H9 (cell line): ENCODE data around the gene TNFAIP8L3. TPM values are rescaled to one million over a fixed set of nuclear protein-coding genes. Genes with fewer than 3 reads are reported as not detected.

ENCODE experiments used
- DNase-seq: peaks from one replicate; pipeline ENCODE4 v3.0.0-alpha.2; 2017
- H2AFZ ChIP-seq: one replicate; pipeline ENCODE4 v1.6.1; 2013; ENCODE audit warnings: mild to moderate bottlenecking, low read length, control low read depth, moderate library complexity
- H2AK5ac ChIP-seq: 2 replicates; pipeline ENCODE4 v1.6.1; 2013; ENCODE audit warnings: low read length, control low read depth, mixed read lengths; ENCODE audit not compliant: insufficient read length
- H2BK120ac ChIP-seq: one replicate; pipeline ENCODE4 v1.6.1; 2013; ENCODE audit warnings: low read depth, mild to moderate bottlenecking, low read length, control low read depth, inconsistent platforms; ENCODE audit not compliant: poor library complexity, severe bottlenecking
- H2BK12ac ChIP-seq: 2 replicates; pipeline ENCODE4 v1.6.1; 2013; ENCODE audit warnings: low read length, control low read depth, mixed read lengths, low read depth; ENCODE audit not compliant: insufficient read length
- H2BK15ac ChIP-seq: 2 replicates; pipeline ENCODE4 v1.6.1; 2013; ENCODE audit warnings: low read depth, low read length, control low read depth
- H2BK20ac ChIP-seq: one replicate; pipeline ENCODE4 v1.6.1; 2013; ENCODE audit warnings: low read depth, mild to moderate bottlenecking, low read length, control low read depth, inconsistent platforms; ENCODE audit not compliant: poor library complexity, severe bottlenecking
- H2BK5ac ChIP-seq: 2 replicates; pipeline ENCODE4 v1.6.1; 2013; ENCODE audit warnings: low read length, control low read depth, mixed read lengths; ENCODE audit not compliant: insufficient read length
- H3K14ac ChIP-seq: 2 replicates; pipeline ENCODE4 v1.6.1; 2013; ENCODE audit warnings: low read length, control low read depth; ENCODE audit not compliant: insufficient read depth
- H3K18ac ChIP-seq: 2 replicates; pipeline ENCODE4 v1.6.1; 2013; ENCODE audit warnings: low read depth, mild to moderate bottlenecking, mixed read lengths, low read length, control low read depth; ENCODE audit not compliant: insufficient read length
- H3K23ac ChIP-seq: 2 replicates; pipeline ENCODE4 v1.6.1; 2013; ENCODE audit warnings: low read length, control low read depth, mixed read lengths, low read depth; ENCODE audit not compliant: insufficient read length
- H3K23me2 ChIP-seq: 2 replicates; pipeline ENCODE4 v1.6.1; 2013; ENCODE audit warnings: low read depth, mild to moderate bottlenecking, mixed read lengths, low read length, control low read depth; ENCODE audit not compliant: insufficient read length, poor library complexity, severe bottlenecking
- H3K27ac ChIP-seq: 2 replicates; pipeline ENCODE4 v1.5.1; 2013; ENCODE audit warnings: low read length, control low read depth, mixed read lengths, low read depth; ENCODE audit not compliant: insufficient read length
- H3K27me3 ChIP-seq: 2 replicates; pipeline ENCODE4 v1.6.1; 2013; ENCODE audit warnings: low read length, control low read depth, inconsistent platforms; ENCODE audit not compliant: insufficient read depth
- H3K4ac ChIP-seq: 2 replicates; pipeline ENCODE4 v1.6.1; 2013; ENCODE audit warnings: low read depth, mild to moderate bottlenecking, control low read depth, inconsistent platforms, low read length, moderate library complexity
- H3K4me1 ChIP-seq: 2 replicates; pipeline ENCODE4 v1.6.1; 2013; ENCODE audit warnings: low read length, control low read depth, inconsistent platforms; ENCODE audit not compliant: insufficient read depth
- H3K4me2 ChIP-seq: 2 replicates; pipeline ENCODE4 v1.6.1; 2013; ENCODE audit warnings: low read length, control low read depth, mixed read lengths; ENCODE audit not compliant: insufficient read length, insufficient read depth
- H3K56ac ChIP-seq: 2 replicates; pipeline ENCODE4 v1.6.1; 2013; ENCODE audit warnings: low read depth, mild to moderate bottlenecking, mixed read lengths, low read length, control low read depth; ENCODE audit not compliant: insufficient read length
- H3K79me1 ChIP-seq: 2 replicates; pipeline ENCODE4 v1.6.1; 2013; ENCODE audit warnings: low read depth, mild to moderate bottlenecking, moderate library complexity, low read length, control low read depth, inconsistent platforms; ENCODE audit not compliant: insufficient read depth, poor library complexity, severe bottlenecking
- H3K79me2 ChIP-seq: 2 replicates; pipeline ENCODE4 v1.6.1; 2013; ENCODE audit warnings: low read length, control low read depth, inconsistent platforms; ENCODE audit not compliant: insufficient read depth
- H3K9ac ChIP-seq: 2 replicates; pipeline ENCODE4 v1.6.1; 2013; ENCODE audit warnings: low read length, control low read depth, mixed read lengths; ENCODE audit not compliant: insufficient read length; ENCODE audit errors: extremely low read depth
- H3K9me3 ChIP-seq: one replicate; pipeline ENCODE4 v1.6.1; 2013; ENCODE audit warnings: low read depth, low read length, inconsistent platforms; ENCODE audit not compliant: control insufficient read depth
- H3T11ph ChIP-seq: one replicate; pipeline ENCODE4 v1.6.1; 2013; ENCODE audit warnings: mild to moderate bottlenecking, low read length, control low read depth, inconsistent platforms
- H4K20me1 ChIP-seq: one replicate; pipeline ENCODE4 v1.6.1; 2013; ENCODE audit not compliant: control insufficient read depth, insufficient read length, insufficient read depth
- H4K5ac ChIP-seq: 2 replicates; pipeline ENCODE4 v1.6.1; 2013; ENCODE audit warnings: low read depth, mild to moderate bottlenecking, mixed read lengths, low read length, control low read depth; ENCODE audit not compliant: insufficient read length
- H4K8ac ChIP-seq: replicated peaks from 2 replicates; pipeline ENCODE4 v1.6.1; 2013; ENCODE audit warnings: low read length, control low read depth, mixed read lengths, low read depth; ENCODE audit not compliant: insufficient read length
- H4K91ac ChIP-seq: 2 replicates; pipeline ENCODE4 v1.6.1; 2013; ENCODE audit warnings: low read depth, mild to moderate bottlenecking, moderate library complexity, mixed read lengths, low read length, control low read depth; ENCODE audit not compliant: insufficient read length
- H3K27ac Mint-ChIP-seq, 3 experiments: 2 replicates in 2 of 3; 3 replicates in 1 of 3; pipeline ENCODE4 v1.8.0; 2020 to 2021; ENCODE audit warnings: mixed read lengths in 3 of 3, mild to moderate bottlenecking in 1 of 3, moderate library complexity in 1 of 3
- H3K27me3 Mint-ChIP-seq: 2 replicates; pipeline ENCODE4 v1.8.0; 2021; ENCODE audit warnings: low read depth, mild to moderate bottlenecking, moderate library complexity, mixed read lengths
- H3K36me3 Mint-ChIP-seq, 3 experiments: 2 replicates in 2 of 3; 3 replicates in 1 of 3; pipeline ENCODE4 v1.8.0; 2020 to 2021; ENCODE audit warnings: low read depth in 3 of 3, mixed read lengths in 3 of 3; ENCODE audit not compliant: insufficient read depth in 1 of 3
- H3K4me1 Mint-ChIP-seq, 2 experiments: 2 replicates each; pipeline ENCODE4 v1.8.0; 2020; ENCODE audit warnings: mixed read lengths in 2 of 2
- H3K4me3 Mint-ChIP-seq, 2 experiments: 2 replicates in 1 of 2; 3 replicates in 1 of 2; pipeline ENCODE4 v1.8.0; 2020 to 2021; ENCODE audit warnings: mild to moderate bottlenecking in 2 of 2, mixed read lengths in 2 of 2, moderate library complexity in 1 of 2
- H3K9me3 Mint-ChIP-seq, 2 experiments: 2 replicates in 1 of 2; 3 replicates in 1 of 2; pipeline ENCODE4 v1.8.0; 2020; ENCODE audit warnings: mild to moderate bottlenecking in 2 of 2, mixed read lengths in 2 of 2, moderate library complexity in 1 of 2
- WGBS: extraction: QIAGEN DNeasy Blood & Tissue Kit; methylation state at CpG from one replicate; pipeline ENCODE4 v1.1.7; 2013; ENCODE audit warnings: missing lambda C conversion rate, low lambda C conversion rate, mixed read lengths; ENCODE audit not compliant: insufficient read length; ENCODE audit errors: extremely low coverage; 5-methylcytosine and 5-hydroxymethylcytosine counted together
- total RNA-seq: library from RNA; stranded (reverse); gene quantifications from 2 replicates; pipeline ENCODE4 v1.2.1, GENCODE V29; 2021
- TF ChIP-seq, protein P1 (sequence below): fragments of 200-600 bp; sonication (generic); conservative IDR thresholded peaks from 3 replicates; pipeline ENCODE4 v1.8.0; 2021; ENCODE audit warnings: antibody characterized with exemption, mild to moderate bottlenecking

The TNFAIP8L3 gene
- total RNA-seq, 1 experiment from 2014 or later, result 0.22 TPM

- H4K91ac ChIP-seq, result no peak overlapping the region
- H3K4me1 ChIP-seq, result no peaks in the 10 kb centered on the region
- H3K27me3 Mint-ChIP-seq, result peaks cover 3% of the 10 kb centered on the region; the same call in 1 of the 2 replicates
- H2AK5ac ChIP-seq, result no peak overlapping the region
- no peak for DNase-seq
- TF ChIP-seq, protein P1, sequence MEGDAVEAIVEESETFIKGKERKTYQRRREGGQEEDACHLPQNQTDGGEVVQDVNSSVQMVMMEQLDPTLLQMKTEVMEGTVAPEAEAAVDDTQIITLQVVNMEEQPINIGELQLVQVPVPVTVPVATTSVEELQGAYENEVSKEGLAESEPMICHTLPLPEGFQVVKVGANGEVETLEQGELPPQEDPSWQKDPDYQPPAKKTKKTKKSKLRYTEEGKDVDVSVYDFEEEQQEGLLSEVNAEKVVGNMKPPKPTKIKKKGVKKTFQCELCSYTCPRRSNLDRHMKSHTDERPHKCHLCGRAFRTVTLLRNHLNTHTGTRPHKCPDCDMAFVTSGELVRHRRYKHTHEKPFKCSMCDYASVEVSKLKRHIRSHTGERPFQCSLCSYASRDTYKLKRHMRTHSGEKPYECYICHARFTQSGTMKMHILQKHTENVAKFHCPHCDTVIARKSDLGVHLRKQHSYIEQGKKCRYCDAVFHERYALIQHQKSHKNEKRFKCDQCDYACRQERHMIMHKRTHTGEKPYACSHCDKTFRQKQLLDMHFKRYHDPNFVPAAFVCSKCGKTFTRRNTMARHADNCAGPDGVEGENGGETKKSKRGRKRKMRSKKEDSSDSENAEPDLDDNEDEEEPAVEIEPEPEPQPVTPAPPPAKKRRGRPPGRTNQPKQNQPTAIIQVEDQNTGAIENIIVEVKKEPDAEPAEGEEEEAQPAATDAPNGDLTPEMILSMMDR, result no peak
- no peak overlapping the region for H3K27ac ChIP-seq
- no peak overlapping the region for H4K5ac ChIP-seq
- no peak overlapping the region for H2BK120ac ChIP-seq
- H3K27me3 ChIP-seq, result no peaks in the 10 kb centered on the region
- H3K14ac ChIP-seq, result no peak overlapping the region
- H2BK15ac ChIP-seq, result no peak overlapping the region
- H4K20me1 ChIP-seq, result no peaks in the 10 kb centered on the region
- H4K8ac ChIP-seq, result no peak overlapping the region
- H3K56ac ChIP-seq, result no peak overlapping the region
- no peak overlapping the region for H3K4me3 Mint-ChIP-seq
- H3K9me3 ChIP-seq, result no peaks in the 10 kb centered on the region
- H3K4me1 Mint-ChIP-seq, result peaks cover 7 to 15% of the 10 kb centered on the region in 2 experiments
- H3K4ac ChIP-seq, result no peak overlapping the region
- WGBS, result no CpG with 5 or more reads among the region's 1 CpG
- H2AFZ ChIP-seq, result no peak overlapping the region
- no peak overlapping the region for H2BK20ac ChIP-seq
- H3K36me3 Mint-ChIP-seq, result no peaks in the 10 kb centered on the region
- H3K27ac Mint-ChIP-seq, result no peak overlapping the region
- H3K4me2 ChIP-seq, result no peak overlapping the region
- no peaks in the 10 kb centered on the region for H3K23me2 ChIP-seq
- no peak overlapping the region for H3T11ph ChIP-seq
- no peaks in the 10 kb centered on the region for H3K79me1 ChIP-seq
- H2BK5ac ChIP-seq, result no peak overlapping the region
- peaks cover 2 to 3% of the 10 kb centered on the region in 2 experiments; a peak in 3 of 5 replicates for H3K9me3 Mint-ChIP-seq
- H2BK12ac ChIP-seq, result no peak overlapping the region
- no peak overlapping the region for H3K18ac ChIP-seq
- H3K79me2 ChIP-seq, result no peaks in the 10 kb centered on the region
- no peak overlapping the region for H3K9ac ChIP-seq
- no peak overlapping the region for H3K23ac ChIP-seq
Measured at GRCh38 chr15:51117270-51117669, 22.6 kb upstream of the TNFAIP8L3 start.
